GM11168 (cell line): ENCODE measurements around the gene SASH3.

Experiments
- in situ Hi-C: fragments of 300-500 bp; cut with MboI; formaldehyde crosslinking; loops from one replicate; pipeline ENCODE4 v1.12.0; 2022; ENCODE audit warnings: low sequenced_read_pairs; ENCODE audit not compliant: unreplicated experiment

The SASH3 gene

DNA sequence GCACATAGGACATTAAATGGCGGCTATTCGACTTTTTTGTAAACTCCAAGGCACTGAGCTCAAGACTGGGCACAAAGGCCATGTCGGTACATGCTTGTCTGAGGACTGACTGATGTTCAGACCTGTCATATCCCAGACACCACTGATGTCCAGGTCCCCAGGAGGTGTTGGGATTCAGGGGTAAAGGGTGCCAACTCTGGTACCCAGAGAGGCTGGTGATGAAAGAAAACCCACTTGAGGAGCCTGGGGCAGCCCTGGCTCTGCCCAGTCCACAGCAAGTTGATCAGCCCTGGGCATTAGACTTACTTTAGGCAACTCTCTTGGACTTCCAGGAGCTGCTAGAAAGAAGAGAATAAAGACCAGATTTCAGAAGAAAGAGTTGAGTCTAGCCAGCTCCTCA lies 18.7 kb downstream of the SASH3 start:
- in situ Hi-C loops, result no loop called here

DNA sequence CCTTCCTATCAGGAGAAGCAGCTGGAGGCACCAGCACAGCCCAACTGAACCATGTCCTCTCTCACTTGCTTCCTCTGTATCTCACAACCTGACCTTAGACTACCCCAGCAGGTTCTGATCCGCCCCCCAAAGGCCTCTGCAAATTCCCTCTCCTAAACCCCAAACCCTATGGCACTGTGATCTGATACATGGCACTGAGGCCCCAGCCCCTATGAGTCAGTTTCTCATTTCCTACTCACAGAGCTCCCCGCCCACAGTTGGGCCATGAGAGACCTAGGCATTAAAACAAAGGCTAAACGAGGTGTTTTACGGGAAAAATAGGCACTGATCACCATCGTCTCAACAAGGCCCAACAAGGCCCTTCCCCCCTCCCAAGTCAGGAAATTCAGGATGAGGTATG lies 19.1 kb downstream of the SASH3 start:
- in situ Hi-C loops, result no loop called here

DNA sequence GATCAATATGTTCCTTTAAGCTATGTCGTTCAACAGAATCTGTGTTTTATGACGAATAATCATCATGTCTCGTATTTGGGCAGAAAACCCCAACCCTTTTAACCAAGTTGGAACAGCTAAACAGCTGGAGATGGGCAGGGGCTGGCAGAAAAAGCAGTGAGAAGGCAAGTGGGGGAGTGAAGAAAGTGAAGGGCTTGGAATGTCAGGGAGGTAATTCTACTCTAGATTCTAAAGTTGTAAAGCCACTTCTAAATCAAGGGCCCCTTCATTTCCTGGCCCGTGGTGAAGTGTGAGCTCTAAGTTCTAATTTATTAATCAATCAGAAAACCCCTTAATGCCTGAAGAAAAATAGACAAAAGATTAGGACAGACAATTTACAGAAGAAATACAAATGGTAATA lies 20.4 kb downstream of the SASH3 start:
- in situ Hi-C loops, result no loop called here

DNA sequence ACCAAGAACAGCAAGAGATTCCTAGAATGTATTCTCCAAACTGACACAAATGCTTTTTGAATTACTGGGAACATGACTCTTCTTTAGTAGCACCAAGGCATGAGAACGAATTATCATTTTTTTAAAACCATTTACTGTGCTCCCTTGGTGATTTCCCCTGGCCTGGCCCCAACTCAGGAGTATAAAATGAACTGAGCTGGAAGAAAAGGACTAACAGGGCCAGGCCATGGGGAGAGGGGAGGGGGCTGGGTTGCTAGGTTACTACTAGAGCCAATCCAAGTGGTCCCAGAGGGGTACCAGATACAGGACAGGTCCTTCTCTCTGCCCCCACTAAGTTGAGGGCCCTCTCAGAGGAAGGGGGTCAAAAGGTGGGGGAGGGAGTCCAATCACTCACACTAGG lies 23.1 kb downstream of the SASH3 start:
- in situ Hi-C loops, result no loop called here

DNA sequence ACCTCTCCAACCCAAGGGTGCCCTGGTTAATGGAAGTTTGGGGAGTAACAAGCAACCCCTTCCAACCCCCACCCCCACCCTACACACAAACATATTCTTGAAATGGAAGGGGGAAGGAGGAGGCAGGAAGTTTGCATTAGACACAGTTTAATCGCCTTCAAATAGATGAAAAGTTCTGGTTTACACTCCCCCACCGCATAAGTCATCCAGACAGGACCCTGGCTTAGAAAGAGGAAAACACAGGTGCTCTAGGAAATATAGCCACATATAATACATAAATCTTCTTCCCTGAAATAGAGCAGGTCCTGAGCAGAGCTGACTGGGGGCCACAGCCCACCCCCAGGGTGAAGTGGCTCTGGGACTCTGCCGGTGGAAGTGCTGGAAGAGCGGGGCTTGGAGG lies 25.1 kb downstream of the SASH3 start:
- in situ Hi-C loops, result no loop called here

DNA sequence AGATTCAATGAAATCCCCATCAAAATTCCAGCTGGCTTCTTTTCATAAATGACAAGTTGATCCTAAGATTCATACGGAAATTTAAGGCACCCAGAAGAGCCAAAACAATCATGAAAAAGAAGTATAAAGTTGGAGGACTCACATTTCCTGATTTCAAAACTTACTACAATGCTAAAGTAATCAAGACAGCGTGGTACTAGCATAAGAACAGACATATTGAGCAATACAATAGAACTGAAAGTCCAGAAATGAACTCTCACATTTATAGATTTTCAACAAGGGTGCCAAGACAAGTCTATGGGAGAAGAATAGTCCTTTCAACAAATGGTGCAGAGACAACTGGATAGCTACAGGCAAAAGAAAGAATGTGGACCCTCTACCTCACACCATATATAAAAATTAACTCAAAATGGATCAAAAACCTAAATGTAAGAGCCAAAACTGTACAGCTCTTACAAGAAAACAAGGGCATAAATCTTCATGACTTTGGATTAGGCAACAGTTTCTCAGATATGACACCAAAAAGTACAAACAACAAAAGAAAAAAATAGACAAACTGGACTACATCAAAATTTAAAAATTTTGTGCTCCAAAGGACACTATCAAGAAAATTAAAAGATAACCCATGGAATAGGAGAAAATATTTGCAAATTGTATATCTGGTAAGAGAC lies 28.5 kb downstream of the SASH3 start:
- in situ Hi-C loops, result no loop called here

DNA sequence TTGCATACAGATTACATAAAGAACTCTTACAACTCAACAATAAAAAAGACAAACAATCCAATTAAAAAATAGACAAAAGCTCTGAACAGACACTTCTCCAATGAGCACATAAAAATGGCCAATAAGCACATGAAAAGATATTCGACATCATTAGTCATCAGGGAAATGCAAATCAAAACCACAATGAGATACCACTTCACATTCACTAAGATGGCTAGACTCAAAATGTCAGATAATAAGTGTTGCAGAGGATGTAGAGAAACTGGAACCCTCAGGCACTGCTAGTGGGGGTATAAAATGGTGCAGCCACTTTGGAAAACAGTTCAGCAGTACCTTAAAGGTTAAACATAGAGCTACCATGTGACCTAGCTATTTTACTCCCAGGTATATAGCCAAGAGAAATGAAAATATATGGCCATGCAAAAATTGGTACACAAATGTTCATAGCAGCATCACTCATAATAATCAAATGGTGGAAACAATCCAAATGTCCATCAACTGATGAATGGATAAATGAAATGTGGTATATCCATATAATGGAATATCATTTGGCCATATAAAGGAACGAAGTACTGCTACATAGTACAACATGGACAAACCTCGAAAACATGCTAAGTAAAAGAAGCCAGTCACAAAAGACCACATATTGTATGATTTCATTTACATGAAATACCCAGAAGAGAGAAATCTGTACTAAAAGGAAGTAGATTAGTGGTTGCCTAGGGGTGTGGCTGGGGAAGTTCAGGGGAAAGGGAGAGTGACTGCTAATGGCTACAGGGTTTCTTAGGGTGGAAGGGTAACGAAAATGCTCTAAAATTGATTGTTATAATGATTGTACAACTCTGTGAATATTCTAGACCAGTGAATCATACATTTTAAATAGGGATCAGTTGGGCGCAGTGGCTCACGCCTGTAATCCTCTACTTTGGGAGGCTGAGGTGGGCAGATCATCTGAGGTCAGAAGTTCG lies 29.4 kb downstream of the SASH3 start:
- in situ Hi-C loops, result no loop called here

DNA sequence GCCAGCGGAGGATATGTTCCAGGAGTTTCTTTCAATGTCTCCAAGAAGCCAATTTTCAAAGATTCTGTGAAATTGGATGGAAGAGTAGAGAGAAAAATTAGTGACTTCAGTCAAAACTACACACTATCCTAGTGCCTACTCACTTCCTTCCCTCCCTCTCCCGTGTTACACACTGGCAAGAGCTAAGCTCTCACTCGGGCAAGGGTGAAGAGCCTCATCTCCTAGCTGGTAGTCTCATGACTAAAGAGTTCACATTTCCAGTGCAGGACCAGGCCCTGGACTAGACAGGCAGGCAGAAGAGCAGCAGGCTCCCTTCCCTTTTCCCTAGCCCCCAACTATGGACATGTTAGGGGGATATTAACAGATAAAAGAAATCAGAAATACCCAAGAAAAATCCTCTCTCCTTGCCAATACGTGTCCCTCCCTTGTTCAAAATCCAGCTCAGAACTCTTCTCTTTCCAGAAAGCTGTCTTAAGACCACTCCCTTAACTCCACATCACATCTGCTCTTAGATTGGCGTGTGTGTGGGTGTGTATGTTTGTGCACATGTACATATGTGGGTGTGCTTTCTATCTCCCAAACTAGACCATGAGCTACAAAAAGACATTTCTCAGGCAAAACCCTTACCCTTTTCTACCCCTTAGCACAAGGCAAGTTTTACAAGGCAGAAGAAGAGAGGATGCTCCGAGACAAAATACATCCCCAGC lies 34.1 kb downstream of the SASH3 start:
- in situ Hi-C loops, result no loop called here

DNA sequence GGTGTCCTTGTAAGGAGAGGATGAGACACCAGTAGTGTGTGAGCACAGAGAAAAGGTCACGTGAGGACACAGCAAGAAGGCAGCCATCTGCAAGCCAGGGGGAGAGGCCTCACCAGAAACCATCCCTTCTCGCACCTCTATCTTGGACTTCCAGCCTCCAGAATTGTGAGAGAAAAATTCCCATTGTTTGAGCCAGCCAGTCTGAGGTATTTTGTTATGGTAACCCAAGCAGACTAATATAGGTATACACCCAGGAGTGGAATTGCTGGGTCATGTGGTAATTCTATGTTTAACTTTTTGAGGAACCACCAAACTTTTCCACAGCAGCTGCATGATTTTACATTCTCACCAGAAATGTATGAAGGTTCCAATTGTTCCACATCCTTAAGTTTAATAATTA lies 38.4 kb downstream of the SASH3 start:
- in situ Hi-C loops, result no loop called here

DNA sequence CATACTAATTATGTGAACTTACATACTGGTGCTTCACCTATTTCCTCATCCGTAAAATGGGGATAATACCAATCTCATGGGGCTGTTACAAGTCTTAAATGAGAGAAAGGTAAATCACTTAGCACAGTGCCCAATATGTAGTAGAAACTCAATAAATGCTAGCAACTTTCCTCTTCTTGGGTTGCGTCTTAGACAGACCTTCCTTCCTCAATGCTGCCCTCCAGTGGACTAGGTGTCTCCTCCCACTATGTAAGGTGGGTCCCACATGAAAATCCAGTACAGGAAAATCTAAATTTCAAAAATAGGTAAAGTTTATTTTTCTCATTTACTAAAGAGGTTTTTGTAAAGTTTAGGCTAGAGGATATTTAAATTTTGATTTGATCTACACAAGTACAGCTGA lies 43.4 kb downstream of the SASH3 start:
- in situ Hi-C loops, result no loop called here

DNA sequence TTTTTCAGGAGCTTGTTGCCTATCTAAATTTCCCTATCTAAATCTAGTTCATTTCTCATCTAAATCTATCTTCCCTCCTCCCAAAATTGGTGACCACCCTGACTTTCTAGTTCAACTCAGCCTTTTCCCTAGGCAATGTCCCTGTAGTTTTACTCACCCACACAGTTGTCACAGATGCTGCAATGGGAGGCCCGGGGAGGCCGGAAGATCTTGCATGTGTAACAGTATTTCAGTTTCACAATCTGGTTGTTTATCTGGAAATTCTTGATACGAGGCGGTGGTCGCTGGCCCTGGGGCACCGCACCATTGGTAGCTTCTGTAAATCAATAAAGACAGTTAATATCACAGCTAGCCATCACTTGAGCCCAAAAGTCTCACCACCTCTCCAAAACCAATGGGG lies 43.8 kb downstream of the SASH3 start:
- in situ Hi-C loops, result no loop called here

DNA sequence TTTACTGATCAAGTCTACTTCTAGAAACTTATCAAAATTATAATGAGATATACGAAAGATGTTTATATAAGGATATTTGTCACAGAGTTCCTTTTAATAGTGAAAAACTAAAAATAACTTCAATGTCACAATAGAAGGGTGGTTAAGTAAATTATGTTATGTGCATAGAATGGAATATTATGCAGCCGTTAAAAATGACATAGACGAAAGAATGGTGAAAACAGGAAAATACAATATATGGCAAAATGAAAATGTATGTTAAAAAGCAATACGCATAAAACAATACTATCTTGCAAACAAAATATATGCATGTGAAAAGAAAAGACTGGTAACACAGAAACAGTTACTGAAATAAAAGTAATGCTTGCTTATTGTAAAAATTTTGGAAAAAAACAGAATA lies 44.9 kb downstream of the SASH3 start:
- in situ Hi-C loops, result no loop called here

DNA sequence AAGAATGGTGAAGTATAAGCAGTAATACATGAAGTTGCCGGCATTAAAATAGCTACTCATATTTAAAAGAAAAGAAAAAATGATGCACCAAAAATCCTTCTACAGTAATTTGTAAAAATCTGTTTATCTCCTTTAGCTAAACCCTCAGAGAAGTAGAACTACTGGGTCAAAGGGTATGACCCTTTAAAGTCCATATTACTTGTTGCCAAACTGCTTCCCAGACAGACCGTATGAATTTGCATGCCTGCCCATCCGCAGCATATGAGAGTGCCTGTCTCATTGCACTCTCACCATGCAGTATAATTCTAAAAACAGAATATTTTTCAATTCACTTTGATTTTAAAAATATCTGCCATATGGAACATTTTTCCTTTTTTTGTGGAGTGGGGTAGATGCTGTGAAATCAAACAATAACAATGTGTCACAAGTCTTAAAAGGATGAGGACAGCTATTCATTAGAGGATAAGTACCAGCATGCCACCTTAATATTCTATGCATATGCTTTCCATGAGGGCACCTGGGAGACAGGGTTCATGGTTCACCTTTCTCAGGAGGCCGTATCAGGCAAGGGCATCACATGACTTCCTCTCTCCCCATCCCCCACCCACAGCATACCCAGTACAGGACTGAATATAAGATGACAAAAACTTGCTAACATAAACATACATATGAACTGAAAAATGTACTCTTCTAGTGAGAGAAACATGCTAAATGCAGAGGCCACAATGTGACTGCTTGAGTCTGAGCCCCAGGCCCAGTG lies 46.2 kb downstream of the SASH3 start:
- in situ Hi-C loops, result no loop called here

DNA sequence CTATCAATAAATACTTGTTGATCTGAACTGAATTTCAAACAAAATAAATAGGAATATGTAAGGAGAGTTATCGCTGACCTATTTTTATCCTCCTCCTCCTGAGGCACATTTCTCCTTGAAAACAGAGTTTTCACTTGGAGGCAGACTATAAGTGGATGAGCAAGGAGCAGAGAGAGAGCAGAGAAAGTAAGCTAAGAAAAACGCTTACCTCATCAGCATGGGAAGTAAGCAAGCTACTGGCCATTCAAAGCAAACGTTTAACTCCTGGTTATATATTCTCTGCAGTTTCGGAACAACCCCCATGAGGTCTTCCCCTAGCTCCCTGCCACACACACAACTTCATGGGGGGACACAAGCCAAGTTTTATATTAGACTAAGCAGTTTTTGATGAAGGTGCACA lies 50.7 kb downstream of the SASH3 start:
- in situ Hi-C loops, result no loop called here

DNA sequence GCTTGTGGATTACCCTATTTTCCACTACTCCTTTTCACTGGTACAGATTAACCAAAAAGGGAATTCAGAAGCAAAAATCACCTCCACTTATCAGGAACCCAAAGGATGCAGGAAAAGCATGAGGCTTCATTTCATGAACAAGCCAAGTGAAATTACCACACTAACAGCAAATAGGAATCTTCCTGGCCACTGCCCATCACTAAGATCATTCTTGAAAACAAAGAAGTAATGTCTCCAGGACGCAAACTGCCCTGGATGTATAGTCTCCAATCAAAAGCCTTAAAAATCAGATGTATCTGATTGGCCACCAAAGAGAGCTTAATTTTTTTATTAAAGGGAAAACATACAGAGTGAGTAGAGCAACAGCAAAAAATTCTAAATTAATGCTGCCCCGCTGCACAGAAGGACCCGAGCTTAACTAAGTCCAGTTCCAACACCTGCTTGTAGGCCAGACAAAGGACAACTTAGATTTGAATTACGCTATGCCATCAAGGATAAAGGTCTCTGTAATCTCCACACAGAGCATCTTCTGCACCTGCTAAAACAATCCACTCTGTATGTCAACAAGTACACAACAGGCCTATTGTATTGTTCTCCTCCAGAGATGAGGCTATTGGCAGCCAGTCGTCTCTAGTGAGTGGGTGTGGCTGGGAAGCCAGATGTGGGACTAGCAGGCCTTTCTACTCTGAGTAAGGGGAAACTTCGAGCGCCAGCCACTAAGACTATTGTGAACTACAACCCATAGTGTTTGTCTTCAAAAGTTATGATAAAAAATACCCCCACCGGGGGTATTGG lies 51.5 kb downstream of the SASH3 start:
- in situ Hi-C loops, result no loop called here

DNA sequence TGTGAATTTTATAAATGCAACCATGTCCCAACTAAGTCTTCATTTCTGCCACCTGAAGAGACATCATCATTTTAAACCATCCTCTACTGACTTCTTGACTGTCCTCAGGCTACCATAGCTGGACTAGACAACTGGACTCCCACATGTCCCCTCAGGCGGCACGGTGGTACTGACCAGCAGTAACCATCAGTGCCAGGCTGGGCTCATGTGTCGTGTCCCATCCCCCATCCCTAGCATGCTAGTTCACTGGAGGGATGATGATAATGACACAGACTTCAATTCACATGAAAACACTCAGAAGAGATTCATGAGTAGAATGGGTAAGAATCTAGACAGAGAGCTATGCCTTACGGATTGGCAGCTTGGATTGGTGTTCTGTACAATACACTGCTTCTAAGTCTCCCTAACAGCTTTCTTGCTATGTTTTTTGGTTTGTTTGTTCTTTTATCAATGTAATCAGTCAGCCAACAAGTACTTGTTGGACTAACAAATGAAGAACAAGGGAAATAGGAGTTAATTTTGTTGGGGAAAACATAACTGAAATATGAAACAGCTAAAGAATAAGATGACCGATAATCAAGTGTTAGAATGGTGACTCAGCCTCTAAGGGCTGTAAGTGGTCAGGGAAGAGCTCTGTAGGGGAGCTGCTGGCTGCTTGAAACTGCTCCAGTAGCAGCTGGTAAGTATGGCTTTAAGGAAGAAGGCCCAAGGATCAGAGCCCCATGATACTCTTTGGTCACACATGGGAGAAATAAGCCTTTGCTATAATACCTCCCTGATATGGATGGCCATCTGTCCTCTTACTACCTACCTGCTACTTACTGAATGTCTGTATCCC lies 53.6 kb downstream of the SASH3 start:
- in situ Hi-C loops, result no loop called here

DNA sequence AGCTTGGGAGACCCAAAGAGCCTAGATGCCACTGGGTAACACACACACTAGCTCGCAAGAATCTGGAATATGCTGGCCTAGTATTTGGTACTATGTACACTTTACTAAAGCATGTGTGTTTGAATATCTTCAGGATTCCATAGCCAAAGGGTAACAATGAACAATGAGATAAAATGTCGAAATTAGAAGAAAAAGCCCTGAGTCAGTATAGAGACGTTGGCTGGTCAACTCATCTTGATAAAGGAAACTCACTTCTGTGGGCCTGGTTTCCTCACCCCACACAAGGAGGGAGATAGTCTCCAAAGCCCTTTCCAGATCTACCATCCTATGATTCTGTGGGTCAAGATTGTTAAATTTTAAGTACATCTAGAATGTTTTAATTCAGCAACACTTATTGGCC lies 57.1 kb downstream of the SASH3 start:
- in situ Hi-C loops, result no loop called here

DNA sequence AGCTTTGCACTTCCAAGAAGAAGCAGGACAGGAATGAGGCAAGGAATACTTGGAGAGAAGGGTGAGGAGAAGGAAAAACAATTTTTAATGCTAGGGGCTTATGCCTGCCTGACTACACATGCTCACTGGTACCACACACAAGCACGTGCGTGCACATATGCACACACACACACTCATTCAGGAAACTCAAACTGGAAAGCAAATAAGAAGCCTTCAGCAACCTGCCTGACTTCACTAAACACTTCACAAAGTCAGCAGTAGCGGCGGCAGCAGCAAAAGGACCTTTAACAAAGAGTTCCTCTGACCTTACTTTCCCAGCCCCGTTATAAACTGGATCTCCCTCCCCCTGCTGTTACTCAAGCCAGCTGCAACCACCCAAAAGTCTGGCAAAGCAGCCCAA lies 60.6 kb downstream of the SASH3 start:
- in situ Hi-C loops, result no loop called here
